ENCODE data around the gene RIT2. TPM values are rescaled to one million over a fixed set of nuclear protein-coding genes. Genes with fewer than 3 reads are reported as not detected.

RIT2 gene
- total RNA-seq, 1 donor from 2014 or later, result not detected

DNA sequence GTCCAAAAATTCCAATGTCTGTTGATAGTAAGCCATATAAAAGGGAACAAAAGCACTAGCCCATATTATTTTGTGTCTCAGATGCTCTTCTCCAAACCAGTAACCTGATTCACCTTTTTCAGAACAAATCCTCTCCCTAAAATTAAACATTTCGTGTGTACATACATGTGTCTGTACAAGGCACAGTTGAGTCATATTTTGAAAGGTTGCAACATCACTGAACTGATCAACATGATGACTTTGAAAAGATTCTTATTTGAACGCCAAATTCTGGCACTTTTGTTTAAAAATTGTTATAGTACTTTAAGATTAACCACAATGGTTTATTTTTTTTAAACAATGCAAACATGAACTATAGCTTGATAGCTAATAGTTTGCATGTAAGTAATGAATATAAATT, 102.5 kb downstream of the RIT2 start:
- DNase-seq (ENCODE audit: low spot score), result no peak

GRCh38 chr18:43010611-43011010, 104.9 kb downstream of the RIT2 start:
- DNase-seq (ENCODE audit: low spot score), result no peak

- DNase-seq (ENCODE audit: low spot score), result no peak
These were observed 105.8 kb downstream of the RIT2 start for GRCh38 chr18:43009674-43010073.

GRCh38 chr18:43007365-43007764, 108.1 kb downstream of the RIT2 start:
- DNase-seq (ENCODE audit: low spot score), result no peak

GRCh38 chr18:43004421-43004820, 111.1 kb downstream of the RIT2 start:
- no peak for DNase-seq (ENCODE audit: low spot score)

GRCh38 chr18:43001821-43002220, 113.7 kb downstream of the RIT2 start:
- DNase-seq (ENCODE audit: low spot score), result no peak

DNA sequence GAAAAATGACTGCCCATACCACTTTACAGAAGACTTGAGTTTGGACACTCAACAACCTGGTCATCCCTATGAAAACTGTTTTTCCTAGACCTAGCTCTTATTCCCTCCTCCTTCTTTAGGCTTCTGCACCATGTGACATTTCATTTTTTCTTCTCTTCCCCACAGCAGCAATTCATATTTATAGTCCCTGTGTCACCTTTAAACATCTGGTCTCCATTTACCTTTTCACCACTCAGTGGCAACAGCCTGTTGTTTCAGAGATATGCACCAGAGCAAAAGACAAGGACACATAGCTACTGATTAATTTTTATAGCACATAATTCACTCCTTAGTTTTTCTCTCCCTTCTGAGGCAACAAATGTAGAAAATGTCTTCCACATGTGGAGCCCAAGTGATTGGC, 118.7 kb downstream of the RIT2 start:
- no peak for DNase-seq (ENCODE audit: low spot score)

- no peak for DNase-seq (ENCODE audit: low spot score)
These were observed 135.1 kb downstream of the RIT2 start for GRCh38 chr18:42980426-42980825.

- no peak for DNase-seq (ENCODE audit: low spot score)
These were observed 137.4 kb downstream of the RIT2 start for GRCh38 chr18:42977982-42978637.

DNA sequence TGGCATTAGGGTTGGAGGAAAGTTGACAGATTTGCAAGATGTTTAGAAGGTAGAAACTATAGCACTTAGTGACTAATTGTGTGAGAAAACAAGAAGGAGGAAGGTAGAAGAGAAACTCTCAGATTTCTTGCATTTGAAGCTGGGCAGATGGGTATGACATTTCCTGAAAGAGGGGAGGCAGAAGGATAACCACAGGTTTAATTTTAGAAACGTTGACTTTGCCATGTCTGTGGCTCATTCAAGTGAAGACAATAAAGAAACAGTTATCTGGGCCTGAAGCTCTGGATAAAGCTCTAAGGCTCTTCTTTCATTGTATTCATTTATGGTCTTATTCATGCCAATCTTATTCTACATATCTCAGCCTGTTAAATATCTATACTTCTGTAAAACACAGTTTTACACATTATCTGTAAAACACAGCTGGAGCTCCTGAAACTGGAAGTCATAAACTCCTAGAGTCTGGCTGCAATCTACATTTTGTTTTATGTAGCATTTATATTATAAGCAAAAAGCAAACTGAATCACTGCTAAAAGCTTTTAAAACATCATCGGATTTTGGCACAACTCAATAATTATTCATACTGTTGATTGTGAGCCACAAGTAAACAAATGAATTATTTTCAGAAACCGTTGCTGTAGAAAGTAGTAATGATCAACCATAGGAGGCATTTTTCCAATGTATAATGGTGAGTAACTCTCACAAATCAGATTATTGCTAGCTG, 138.5 kb downstream of the RIT2 start:
- no peak for DNase-seq (ENCODE audit: low spot score)

DNA sequence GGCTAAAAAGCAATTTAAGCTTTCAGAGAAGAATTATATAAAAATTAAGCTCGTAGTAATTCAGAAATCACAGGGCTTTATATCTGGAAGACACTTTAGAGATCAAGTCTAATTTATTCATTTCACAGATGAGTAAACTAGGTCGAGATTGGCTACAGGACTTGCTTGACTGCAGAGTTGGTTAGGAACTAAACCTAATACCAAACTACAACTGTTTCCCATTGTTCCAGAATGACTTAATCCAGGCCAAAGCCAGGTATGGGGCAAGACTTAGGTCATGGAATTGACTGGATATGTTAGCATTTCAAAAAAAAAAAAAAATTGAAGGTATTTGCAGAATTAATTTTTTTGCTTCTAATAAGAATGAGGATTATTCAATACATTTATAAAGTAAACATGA, 146.1 kb downstream of the RIT2 start:
- no peak for DNase-seq (ENCODE audit: low spot score)

DNA sequence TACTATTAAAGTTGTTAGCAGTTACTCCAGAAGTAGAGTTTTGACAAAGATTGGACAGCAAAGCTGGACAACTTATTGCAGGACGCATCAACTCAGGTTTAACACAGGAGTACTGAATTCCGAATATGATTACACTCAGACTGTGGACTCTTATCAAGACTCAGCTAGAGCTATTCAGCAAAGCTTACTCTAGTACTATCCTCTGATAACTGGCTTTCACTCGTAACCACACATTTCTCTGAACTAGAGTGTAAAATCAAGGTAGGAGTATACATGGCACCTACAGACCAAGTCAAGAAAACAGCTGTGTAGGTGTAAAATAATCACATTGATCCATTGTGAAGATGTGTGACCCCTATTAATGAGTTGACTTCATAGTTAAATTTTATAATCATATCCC, 154.2 kb downstream of the RIT2 start:
- no peak for DNase-seq (ENCODE audit: low spot score)

DNA sequence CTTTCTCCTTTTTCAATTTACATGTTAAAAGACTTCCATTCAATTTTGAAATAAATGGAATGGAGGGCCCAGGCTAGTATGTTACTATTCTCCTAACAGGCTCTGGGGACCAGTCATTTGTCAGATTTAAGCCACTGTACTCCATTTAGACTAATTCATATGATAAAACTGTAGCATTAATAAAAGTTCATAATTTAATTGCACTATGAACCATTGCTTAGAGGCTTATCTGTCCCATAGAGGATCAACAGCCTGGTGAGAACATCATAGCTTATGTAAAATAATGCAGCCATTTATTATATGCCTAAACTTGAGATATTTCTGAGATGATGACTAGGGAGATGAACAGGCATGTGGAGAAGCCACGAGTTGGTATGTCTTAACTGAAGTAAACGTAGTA, 156.0 kb downstream of the RIT2 start:
- DNase-seq (ENCODE audit: low spot score), result no peak

- DNase-seq (ENCODE audit: low spot score), result no peak
These were observed 157.1 kb downstream of the RIT2 start for GRCh38 chr18:42958353-42958752.

GRCh38 chr18:42956287-42956686, 159.2 kb downstream of the RIT2 start:
- DNase-seq (ENCODE audit: low spot score), result no peak

- no peak for DNase-seq (ENCODE audit: low spot score)
These were observed 160.6 kb downstream of the RIT2 start for GRCh38 chr18:42954887-42955286.

DNA sequence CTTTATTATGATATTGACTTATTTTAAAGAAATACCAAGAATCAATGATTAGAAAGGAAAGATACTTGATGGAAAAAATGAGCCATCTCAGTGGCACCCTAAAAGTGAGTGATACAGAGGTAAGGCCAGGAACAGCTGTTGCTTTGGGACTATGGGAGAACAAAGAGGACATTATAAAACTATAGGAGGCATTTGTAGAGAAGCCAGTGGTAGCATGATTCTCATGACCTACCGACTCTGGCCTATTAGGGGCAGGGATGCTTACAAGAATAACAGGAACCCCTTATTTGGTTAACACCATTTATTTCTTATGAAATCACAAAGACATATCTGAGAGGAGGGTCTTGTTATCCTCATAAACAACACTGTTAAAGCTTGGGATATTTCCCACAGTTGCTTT, 162.2 kb downstream of the RIT2 start:
- no peak for DNase-seq (ENCODE audit: low spot score)

- DNase-seq (ENCODE audit: low spot score), result no peak
These were observed 164.8 kb downstream of the RIT2 start for GRCh38 chr18:42950732-42951131.

DNA sequence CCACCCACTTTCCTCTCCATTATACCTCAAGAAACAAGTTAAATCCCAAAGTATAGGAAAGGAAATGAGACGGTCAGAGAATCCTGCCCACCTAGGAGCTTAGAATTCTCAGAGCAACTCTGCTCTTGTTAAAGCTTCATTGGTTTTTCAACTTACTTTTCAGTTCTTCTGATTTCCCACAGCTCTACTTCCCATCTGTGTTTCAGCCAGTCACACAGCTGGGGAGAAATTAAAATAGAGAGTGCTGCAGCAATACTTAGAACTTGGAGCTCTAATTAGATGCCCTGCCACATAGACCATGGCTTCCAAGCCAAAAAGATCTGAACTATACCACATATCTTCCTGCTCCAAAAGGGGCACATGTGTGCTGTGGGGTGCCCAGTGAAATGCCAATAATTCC, 166.7 kb downstream of the RIT2 start:
- DNase-seq (ENCODE audit: low spot score), result no peak

- DNase-seq (ENCODE audit: low spot score), result no peak
These were observed 173.6 kb downstream of the RIT2 start for GRCh38 chr18:42941860-42942259.

DNA sequence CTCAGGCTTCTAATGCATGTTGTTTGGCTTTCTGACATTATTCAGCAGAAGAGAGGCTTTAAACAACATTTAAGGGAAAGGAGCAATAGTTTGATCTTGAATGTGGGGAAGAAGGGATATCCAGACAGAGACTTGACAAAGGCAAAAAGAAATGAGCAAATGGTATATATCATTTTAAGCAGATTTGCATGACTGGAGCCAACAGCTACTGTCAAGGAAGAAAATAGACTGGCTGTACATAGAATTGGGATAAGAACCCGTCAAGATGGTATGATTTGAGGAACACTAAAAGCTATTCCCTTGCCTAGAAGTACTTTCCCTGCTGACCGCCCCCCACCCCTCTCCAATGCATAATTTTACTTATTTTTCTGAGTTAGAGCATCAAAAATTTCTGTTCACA, 174.5 kb downstream of the RIT2 start:
- no peak for DNase-seq (ENCODE audit: low spot score)

DNA sequence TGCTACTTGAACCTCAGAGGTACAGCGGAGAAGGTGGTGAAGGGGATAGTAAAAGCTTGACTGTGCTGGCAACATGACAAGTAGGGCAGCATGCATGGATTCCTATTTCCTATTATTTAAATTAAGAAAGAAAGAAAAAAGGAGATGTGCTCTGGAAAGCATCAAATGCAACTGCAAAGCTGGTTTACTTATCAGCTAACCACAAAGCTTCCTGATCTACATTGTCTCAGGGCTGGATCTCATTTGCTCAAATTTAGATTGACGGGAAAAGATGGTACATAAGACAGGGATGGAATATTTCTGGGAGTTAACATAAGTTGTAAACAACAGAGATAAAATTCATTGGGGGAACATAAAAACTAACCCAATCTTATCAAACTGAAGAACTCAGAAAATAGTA, 178.0 kb downstream of the RIT2 start:
- no peak for DNase-seq (ENCODE audit: low spot score)

DNA sequence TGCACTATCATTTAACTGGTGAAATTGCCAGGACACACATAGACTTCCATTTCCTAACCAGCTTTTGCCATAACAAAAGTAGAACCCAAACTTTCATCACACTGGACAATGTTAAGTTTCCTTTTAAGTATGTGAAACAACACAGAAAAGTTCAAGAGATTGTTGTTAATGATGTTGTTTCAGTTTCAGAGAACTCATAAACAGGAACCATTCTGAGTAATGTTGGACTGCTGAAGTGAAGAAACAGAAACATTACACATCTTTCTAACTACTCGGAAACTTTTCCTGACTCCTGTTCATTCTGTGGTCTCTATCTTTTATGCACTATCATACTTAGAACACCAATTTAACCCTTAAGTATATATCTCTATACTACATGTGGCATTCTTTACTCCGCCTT, 179.2 kb downstream of the RIT2 start:
- no peak for DNase-seq (ENCODE audit: low spot score)

- DNase-seq (ENCODE audit: low spot score), result no peak
These were observed 184.0 kb downstream of the RIT2 start for GRCh38 chr18:42931491-42931890.

Measured in ureter (tissue), 1 donor.